ENCODE results near the gene DNAJC18. TPM values are rescaled to one million over a fixed set of nuclear protein-coding genes. Genes with fewer than 3 reads are reported as not detected.
"Not testable (repeated sequence)": the region's sequence is repeated elsewhere in the genome, so short reads cannot be mapped to it uniquely, and the experiment has no call there.

Gene DNAJC18
- total and polyA plus RNA-seq, 8 donors = 10.0 to 40.2 (median 28.8) TPM

DNA sequence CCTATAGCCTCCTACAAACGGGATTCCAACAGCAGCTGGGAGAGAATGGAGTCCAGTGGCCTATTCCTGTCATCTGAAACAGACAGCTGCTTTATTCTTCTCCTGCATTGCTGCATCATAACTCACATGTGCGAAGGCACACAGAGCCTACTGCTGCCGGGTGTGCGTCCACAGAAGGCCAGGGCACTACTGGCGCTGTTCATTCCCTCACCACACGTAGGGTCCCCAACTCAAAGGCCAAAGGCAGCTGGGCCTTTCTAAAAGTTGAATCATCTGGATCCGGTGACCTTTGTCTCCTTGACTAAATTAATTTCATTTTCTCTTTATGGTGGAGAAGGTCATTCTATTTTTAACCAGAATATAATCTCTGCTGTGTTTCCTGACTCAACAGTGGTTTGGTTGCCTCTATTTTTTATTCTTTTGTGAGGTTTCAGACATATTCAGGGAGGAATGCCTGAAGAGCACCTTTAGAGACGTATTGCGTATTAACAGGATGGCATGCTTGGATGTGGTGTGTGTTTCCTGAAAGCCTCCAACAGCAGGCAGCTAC lies 24.7 kb downstream of the DNAJC18 start:
- TF ChIP-seq, protein P1, sequence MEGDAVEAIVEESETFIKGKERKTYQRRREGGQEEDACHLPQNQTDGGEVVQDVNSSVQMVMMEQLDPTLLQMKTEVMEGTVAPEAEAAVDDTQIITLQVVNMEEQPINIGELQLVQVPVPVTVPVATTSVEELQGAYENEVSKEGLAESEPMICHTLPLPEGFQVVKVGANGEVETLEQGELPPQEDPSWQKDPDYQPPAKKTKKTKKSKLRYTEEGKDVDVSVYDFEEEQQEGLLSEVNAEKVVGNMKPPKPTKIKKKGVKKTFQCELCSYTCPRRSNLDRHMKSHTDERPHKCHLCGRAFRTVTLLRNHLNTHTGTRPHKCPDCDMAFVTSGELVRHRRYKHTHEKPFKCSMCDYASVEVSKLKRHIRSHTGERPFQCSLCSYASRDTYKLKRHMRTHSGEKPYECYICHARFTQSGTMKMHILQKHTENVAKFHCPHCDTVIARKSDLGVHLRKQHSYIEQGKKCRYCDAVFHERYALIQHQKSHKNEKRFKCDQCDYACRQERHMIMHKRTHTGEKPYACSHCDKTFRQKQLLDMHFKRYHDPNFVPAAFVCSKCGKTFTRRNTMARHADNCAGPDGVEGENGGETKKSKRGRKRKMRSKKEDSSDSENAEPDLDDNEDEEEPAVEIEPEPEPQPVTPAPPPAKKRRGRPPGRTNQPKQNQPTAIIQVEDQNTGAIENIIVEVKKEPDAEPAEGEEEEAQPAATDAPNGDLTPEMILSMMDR (IDR thresholded peaks at IDR 0.05) = no peak
- ATAC-seq (no peak), DNase-seq (no peak)
- Histone ChIP-seq H3K4me3 (no peak overlapping the region), H3K4me1 (peaks cover 7 to 8% of the 10 kb centered on the region in 2 donors), H3K36me3 (no peaks in the 10 kb centered on the region), H3K27me3 (no peaks in the 10 kb centered on the region), H3K9me3 (no peaks in the 10 kb centered on the region), H3K27ac (no peak overlapping the region)
- intact Hi-C loops (cut with DNase I) = no loop called here

DNA sequence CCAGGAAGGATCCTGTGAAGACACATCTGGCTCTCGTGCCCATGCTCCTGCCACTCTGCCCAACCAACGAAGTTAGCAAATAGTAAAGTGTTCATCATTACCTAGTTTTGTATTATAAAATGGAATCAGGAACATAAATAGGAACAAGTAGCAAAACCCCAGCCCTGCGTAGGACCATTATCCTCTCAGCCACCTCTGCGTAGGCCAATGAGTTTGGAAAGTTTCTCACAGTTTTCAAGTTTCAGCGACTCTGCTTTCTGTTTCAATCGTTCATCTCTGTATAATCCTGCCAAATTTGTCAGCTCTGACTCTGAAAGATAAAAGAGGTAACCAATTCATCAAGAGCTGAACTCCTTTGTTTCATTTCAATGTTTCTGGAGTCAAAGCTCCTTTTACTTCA lies 25.4 kb downstream of the DNAJC18 start:
- intact Hi-C loops (cut with DNase I) = no loop called here
- ATAC-seq = no peak
- Histone ChIP-seq H3K36me3 (no peaks in the 10 kb centered on the region), H3K27me3 (no peaks in the 10 kb centered on the region), H3K4me1 (peaks cover 7 to 8% of the 10 kb centered on the region in 2 donors), H3K27ac (no peak overlapping the region), H3K9me3 (no peaks in the 10 kb centered on the region), H3K4me3 (no peak overlapping the region)
- DNase-seq = no peak
- TF ChIP-seq, protein P1 (IDR thresholded peaks at IDR 0.05) = no peak

DNA sequence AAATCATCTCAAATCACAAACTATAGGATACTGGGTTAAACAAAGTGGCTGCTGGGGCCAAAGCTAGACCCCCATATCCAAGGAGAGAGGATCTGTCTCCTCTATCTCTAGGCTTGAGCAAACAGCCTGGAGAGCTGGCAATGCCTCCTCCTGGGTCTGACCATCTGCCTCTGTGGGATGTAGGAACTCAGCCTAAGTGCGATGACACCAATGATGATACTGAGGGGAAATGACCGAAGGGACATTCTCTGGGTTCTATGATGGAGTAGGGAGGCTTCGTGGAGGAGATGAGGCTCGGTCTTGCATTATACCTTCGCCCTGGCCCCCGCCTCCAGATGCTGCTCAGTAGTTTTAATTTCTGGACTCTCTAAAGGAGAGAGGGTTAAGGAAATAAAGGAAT lies 26.2 kb downstream of the DNAJC18 start:
- no peaks in the 10 kb centered on the region for H3K9me3 ChIP-seq
- no peak for ATAC-seq
- no peak overlapping the region for H3K4me3 ChIP-seq
- intact Hi-C loops (cut with DNase I) = no loop called here
- DNase-seq = no peak
- H3K4me1 ChIP-seq = peaks cover 5 to 7% of the 10 kb centered on the region in 2 donors
- no peaks in the 10 kb centered on the region for H3K36me3 ChIP-seq
- H3K27ac ChIP-seq = no peak overlapping the region
- H3K27me3 ChIP-seq = no peaks in the 10 kb centered on the region
- TF ChIP-seq, protein P1 (IDR thresholded peaks at IDR 0.05) = no peak

DNA sequence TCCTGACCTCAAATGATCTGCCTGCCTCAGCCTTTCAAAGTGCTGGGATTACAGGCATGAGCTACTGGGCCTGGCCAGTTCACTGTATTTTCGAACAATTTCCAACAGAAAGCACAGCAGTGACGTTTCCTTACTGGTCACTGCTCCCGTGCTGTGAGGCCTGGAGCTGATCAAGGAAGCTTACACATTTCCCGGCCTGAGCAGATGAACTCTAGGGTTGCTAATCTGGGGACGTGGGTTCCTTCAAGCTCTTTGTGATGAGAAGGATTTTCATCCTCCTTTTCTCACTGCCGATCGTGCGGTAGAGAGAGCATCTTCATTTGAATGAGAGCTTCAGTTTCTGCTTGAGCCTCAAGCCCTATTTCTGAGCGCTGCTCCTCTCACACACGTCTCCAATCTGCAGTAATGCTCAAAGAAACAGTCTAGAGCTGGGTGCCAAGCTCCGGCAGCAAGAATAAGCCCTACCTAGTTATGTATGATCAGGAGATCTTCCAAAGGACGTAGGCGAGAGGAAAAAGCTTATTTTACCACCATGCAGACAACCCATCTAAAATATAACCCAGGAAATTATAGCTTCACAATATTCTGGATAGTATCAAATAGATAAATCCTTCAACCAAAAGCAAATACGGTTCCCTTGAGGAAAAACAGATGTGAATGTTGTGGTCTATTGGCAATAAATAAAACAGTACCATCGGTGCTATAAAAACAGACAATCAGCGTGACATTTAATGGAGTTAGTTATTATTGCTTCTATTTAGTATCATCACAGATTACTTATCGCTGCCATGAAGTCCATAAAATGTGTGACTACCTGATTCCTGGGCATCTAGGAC lies 28.1 kb downstream of the DNAJC18 start:
- H3K4me1 ChIP-seq = no peaks in the 10 kb centered on the region
- H3K27ac ChIP-seq = no peak overlapping the region
- H3K4me3 ChIP-seq = no peak overlapping the region
- intact Hi-C loops (cut with DNase I) = no loop called here
- ATAC-seq (no peak), DNase-seq (no peak)
- H3K9me3 ChIP-seq = no peaks in the 10 kb centered on the region
- no peaks in the 10 kb centered on the region for H3K36me3 ChIP-seq
- no peaks in the 10 kb centered on the region for H3K27me3 ChIP-seq
- TF ChIP-seq, protein P1 (IDR thresholded peaks at IDR 0.05) = no peak

DNA sequence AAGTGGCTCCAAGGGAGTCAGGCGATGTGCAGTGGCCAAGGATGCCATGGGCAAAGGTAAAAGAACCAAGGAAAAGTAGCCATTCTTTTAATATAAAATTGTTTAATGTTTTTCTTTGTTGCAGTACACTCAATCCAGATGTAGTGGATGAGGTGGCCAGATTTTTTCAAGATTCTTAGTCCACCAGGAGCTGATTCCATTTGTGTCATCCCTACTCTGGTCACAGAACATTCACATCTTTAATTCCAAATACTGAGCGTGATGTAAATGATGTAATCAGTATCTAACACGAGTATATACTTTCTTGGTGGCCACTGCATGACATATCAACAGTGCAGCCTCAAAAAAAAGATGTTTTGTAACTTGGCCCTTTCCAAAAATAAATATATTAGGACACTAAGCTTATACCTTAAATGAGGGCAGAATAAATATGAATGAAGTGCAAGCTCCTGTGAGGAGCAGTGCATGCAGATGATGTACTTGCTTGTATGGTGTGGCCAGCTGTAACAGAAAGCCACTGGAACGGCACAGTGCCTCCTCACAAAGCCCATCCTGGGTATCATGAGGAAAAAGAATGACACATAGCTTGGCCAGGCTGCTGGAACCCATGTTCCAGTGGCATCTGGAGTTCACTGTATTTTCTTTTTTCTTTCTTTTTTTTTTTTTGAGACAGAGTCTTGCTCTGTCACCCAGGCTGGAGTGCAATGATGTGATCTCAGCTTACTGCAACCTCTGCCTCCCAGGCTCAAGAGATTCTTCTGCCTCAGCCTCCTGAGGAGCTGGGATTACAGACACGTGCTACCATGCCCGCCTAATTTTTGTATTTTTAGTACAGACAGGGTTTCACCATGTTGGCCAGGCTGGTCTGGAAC lies 29.0 kb downstream of the DNAJC18 start:
- Histone ChIP-seq H3K4me3 (no peak overlapping the region), H3K36me3 (no peaks in the 10 kb centered on the region), H3K27ac (no peak overlapping the region), H3K9me3 (no peaks in the 10 kb centered on the region), H3K4me1 (no peaks in the 10 kb centered on the region), H3K27me3 (no peaks in the 10 kb centered on the region)
- TF ChIP-seq, protein P1 (IDR thresholded peaks at IDR 0.05) = no peak
- ATAC-seq (no peak), DNase-seq (no peak)
- intact Hi-C loops (cut with DNase I) = no loop called here

DNA sequence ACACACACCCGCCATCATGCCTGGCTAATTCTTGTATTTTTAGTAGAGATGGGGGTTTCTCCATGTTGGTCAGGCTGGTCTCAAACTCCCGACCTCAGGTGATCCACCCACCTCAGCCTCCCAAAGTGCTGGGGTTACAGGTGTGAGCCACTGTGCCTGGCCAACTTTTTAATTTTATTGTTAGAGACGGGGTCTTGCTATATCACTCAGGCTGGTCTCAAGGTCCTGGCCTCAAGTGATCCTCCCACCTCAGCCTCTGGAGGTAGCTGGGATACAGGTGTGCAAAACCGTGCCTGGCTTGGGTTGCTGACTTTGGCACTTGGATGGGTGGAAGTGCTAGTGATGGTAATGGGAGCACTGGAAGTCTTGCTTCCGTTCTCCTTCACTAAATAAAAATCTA lies 30.2 kb downstream of the DNAJC18 start:
- H3K9me3 ChIP-seq; DNase-seq; H3K4me1 ChIP-seq; H3K27me3 ChIP-seq; H3K4me3 ChIP-seq; intact Hi-C loops (cut with DNase I); H3K27ac ChIP-seq; H3K36me3 ChIP-seq; ATAC-seq: not testable (repeated sequence)
